IMR-90 (cell line): ENCODE results near the gene SLIT3. TPM values are rescaled to one million over a fixed set of nuclear protein-coding genes. Genes with fewer than 3 reads are reported as not detected.

ENCODE experiments used
- ATAC-seq: fragments of 200-7000 bp; cut with Tn5 transposase; 2 replicates; pipeline ENCODE4 v1.9.1; 2020; ENCODE audit warnings: low read depth, mild to moderate bottlenecking, moderate library complexity
- BruUV-seq: library from RNA; stranded (reverse); fragments of 400-500 nt; replicated peaks from 2 replicates; lab custom pipeline; 2021; lab: Mats Ljungman, UMichigan
- CTCF ChIA-PET: fragments of 300-600 bp; formaldehyde crosslinking; extraction: SDS; loops from one replicate; lab custom pipeline; 2021; ENCODE audit warnings: antibody characterized with exemption; lab: Yijun Ruan, JAX
- POLR2A ChIA-PET: fragments of 300-600 bp; sonication (Branson Sonifier 250); formaldehyde crosslinking; loops from one replicate; lab custom pipeline; 2022; ENCODE audit warnings: antibody characterized with exemption; ENCODE audit not compliant: unreplicated experiment; lab: Charles Lee
- DNase-seq: peaks from one replicate; pipeline ENCODE4 v3.0.0; 2013
- H2AFZ ChIP-seq: replicated peaks from 2 replicates; pipeline ENCODE3; 2013; ENCODE audit warnings: low read length, mild to moderate bottlenecking; ENCODE audit not compliant: poor library complexity
- H2AK5ac ChIP-seq: 2 replicates; pipeline ENCODE4 v1.6.1; 2013; ENCODE audit warnings: low read depth, low read length, inconsistent platforms
- H2AK9ac ChIP-seq: replicated peaks from 2 replicates; pipeline ENCODE3; 2013; ENCODE audit warnings: mild to moderate bottlenecking, low read depth, low read length, moderate library complexity; ENCODE audit not compliant: poor library complexity
- H2BK120ac ChIP-seq: 2 replicates; pipeline ENCODE4 v1.6.1; 2013; ENCODE audit warnings: low read depth, low read length, inconsistent platforms
- H2BK15ac ChIP-seq: 3 replicates; pipeline ENCODE4 v1.6.1; 2013; ENCODE audit warnings: low read depth, low read length, inconsistent platforms
- H2BK20ac ChIP-seq: 2 replicates; pipeline ENCODE4 v1.6.1; 2013; ENCODE audit warnings: low read depth, mild to moderate bottlenecking, inconsistent platforms, low read length, moderate library complexity
- H2BK5ac ChIP-seq: 2 replicates; pipeline ENCODE4 v1.6.1; 2013; ENCODE audit warnings: mild to moderate bottlenecking, low read depth, low read length, inconsistent platforms; ENCODE audit not compliant: poor library complexity, severe bottlenecking
- H3K14ac ChIP-seq: replicated peaks from 2 replicates; pipeline ENCODE4 v1.6.1; 2013; ENCODE audit warnings: low read depth, low read length, inconsistent platforms
- H3K18ac ChIP-seq: 2 replicates; pipeline ENCODE4 v1.6.1; 2013; ENCODE audit warnings: low read depth, low read length, control low read depth
- H3K23ac ChIP-seq: 2 replicates; pipeline ENCODE4 v1.6.1; 2013; ENCODE audit warnings: low read depth, low read length, inconsistent platforms
- H3K27ac ChIP-seq: 2 replicates; pipeline ENCODE4 v1.5.1; 2013; ENCODE audit warnings: mild to moderate bottlenecking, control low read depth, low read length; ENCODE audit not compliant: insufficient read depth
- H3K27me3 ChIP-seq: 2 replicates; pipeline ENCODE4 v1.6.1; 2013; ENCODE audit warnings: low read length; ENCODE audit not compliant: control insufficient read depth, insufficient read depth
- H3K36me3 ChIP-seq: 2 replicates; pipeline ENCODE4 v1.6.1; 2013; ENCODE audit warnings: low read length, mixed read lengths; ENCODE audit not compliant: control insufficient read depth, insufficient read depth
- H3K4ac ChIP-seq: 2 replicates; pipeline ENCODE4 v1.6.1; 2013; ENCODE audit warnings: low read depth, low read length, inconsistent platforms
- H3K4me1 ChIP-seq: 2 replicates; pipeline ENCODE4 v1.6.1; 2013; ENCODE audit warnings: low read length, mixed read lengths; ENCODE audit not compliant: control insufficient read depth, insufficient read depth
- H3K4me2 ChIP-seq: 2 replicates; pipeline ENCODE4 v1.6.1; 2013; ENCODE audit warnings: low read depth, mild to moderate bottlenecking, control low read depth, low read length, moderate library complexity
- H3K4me3 ChIP-seq: 2 replicates; pipeline ENCODE4 v1.5.1; 2013; ENCODE audit warnings: low read depth, mild to moderate bottlenecking, control low read depth, low read length, moderate library complexity; ENCODE audit not compliant: insufficient read depth
- H3K56ac ChIP-seq: 2 replicates; pipeline ENCODE4 v1.6.1; 2013; ENCODE audit warnings: low read length, inconsistent platforms; ENCODE audit not compliant: insufficient read depth; ENCODE audit errors: extremely low read depth
- H3K79me1 ChIP-seq, 2 experiments: 2 replicates each; pipeline ENCODE4 v1.6.1; 2013; ENCODE audit warnings: low read length in 2 of 2, inconsistent platforms in 1 of 2, low read depth in 1 of 2
- H3K9ac ChIP-seq: 2 replicates; pipeline ENCODE4 v1.6.1; 2013; ENCODE audit warnings: low read depth, low read length, control low read depth
- H3K9me1 ChIP-seq: 2 replicates; pipeline ENCODE4 v1.6.1; 2013; ENCODE audit warnings: low read length, inconsistent platforms; ENCODE audit not compliant: insufficient read depth
- H3K9me3 ChIP-seq: 2 replicates; pipeline ENCODE4 v1.6.1; 2013; ENCODE audit warnings: low read length; ENCODE audit not compliant: control insufficient read depth, insufficient read depth
- H4K20me1 ChIP-seq: 2 replicates; pipeline ENCODE4 v1.6.1; 2013; ENCODE audit warnings: low read length, inconsistent platforms; ENCODE audit not compliant: insufficient read depth
- H4K5ac ChIP-seq: 2 replicates; pipeline ENCODE4 v1.6.1; 2013; ENCODE audit warnings: mild to moderate bottlenecking, low read depth, low read length, control low read depth
- H4K8ac ChIP-seq, 2 experiments: 2 replicates each; pipeline ENCODE4 v1.6.1; 2013; ENCODE audit warnings: low read depth in 2 of 2, low read length in 2 of 2, control low read depth in 1 of 2, inconsistent platforms in 1 of 2
- H4K91ac ChIP-seq: 2 replicates; pipeline ENCODE4 v1.6.1; 2013; ENCODE audit warnings: low read depth, low read length, inconsistent platforms; ENCODE audit not compliant: insufficient read depth
- FOS ChIP-seq: fragments of 150-350 bp; IDR thresholded peaks from 2 replicates; pipeline ENCODE4 v1.6.1; 2016; ENCODE audit warnings: low read depth, low read length
- MAFK ChIP-seq: IDR thresholded peaks from 2 replicates; pipeline ENCODE4 v1.6.1; 2012; ENCODE audit warnings: low read depth, low read length, improper control_type of control experiment
- MAZ ChIP-seq: IDR thresholded peaks from 2 replicates; pipeline ENCODE4 v1.6.1; 2012; ENCODE audit warnings: low read depth, mild to moderate bottlenecking, low read length, improper control_type of control experiment, moderate library complexity, borderline replicate concordance
- MXI1 ChIP-seq: IDR thresholded peaks from 2 replicates; pipeline ENCODE4 v1.6.1; 2012; ENCODE audit warnings: low read depth, mild to moderate bottlenecking, low read length, moderate library complexity, borderline replicate concordance
- NFE2L2 ChIP-seq: fragments of 150-350 bp; IDR thresholded peaks from 2 replicates; pipeline ENCODE4 v1.6.1; 2016; ENCODE audit warnings: low read depth, mild to moderate bottlenecking, low read length
- POLR2A ChIP-seq: IDR thresholded peaks from 2 replicates; pipeline ENCODE4 v1.6.1; 2012; ENCODE audit warnings: mild to moderate bottlenecking, low read depth, low read length
- RFX5 ChIP-seq: IDR thresholded peaks from 2 replicates; pipeline ENCODE4 v1.8.0; 2012; ENCODE audit warnings: low read depth, mild to moderate bottlenecking, low read length, moderate library complexity
- USF2 ChIP-seq: fragments of 150-350 bp; IDR thresholded peaks from 2 replicates; pipeline ENCODE4 v1.6.1; 2017; ENCODE audit warnings: mild to moderate bottlenecking, antibody characterized with exemption, low read length, low read depth
- WGBS, 2 experiments: methylation state at CpG; one replicate each; pipeline versions ENCODE4 v1.1.5 to v1.1.7; 2013; ENCODE audit warnings: missing lambda C conversion rate in 2 of 2; ENCODE audit not compliant: insufficient read length in 1 of 2; ENCODE audit errors: extremely low coverage in 2 of 2; 5-methylcytosine and 5-hydroxymethylcytosine counted together
- dilution Hi-C: fragments of 300-500 bp; cut with HindIII; formaldehyde crosslinking; loops from one replicate; pipeline ENCODE4 v1.14.3; 2018; ENCODE audit warnings: low sequenced_read_pairs; ENCODE audit not compliant: unreplicated experiment
- in situ Hi-C: fragments of 300-500 bp; cut with MboI; formaldehyde crosslinking; loops from 3 replicates; pipeline ENCODE4 v1.14.3; 2019; ENCODE audit warnings: low sequenced_read_pairs, inconsistent platforms, mixed read lengths
- intact Hi-C: fragments of 100-400 bp; cut with micrococcal nuclease; formaldehyde crosslinking; loops from 2 replicates; pipeline ENCODE4 v1.10.0; 2022
- polyA plus RNA-seq, 3 experiments: library from polyadenylated mRNA; depleted of rRNA; stranded (reverse); fragments of >200 nt; gene quantifications; 2 replicates each; pipeline ENCODE4 v1.2.3, GENCODE V29; 2012; ENCODE audit warnings: low replicate concordance in 1 of 3
- total RNA-seq: library from RNA; depleted of rRNA; stranded (reverse); fragments of >200 nt; gene quantifications from 2 replicates; pipeline ENCODE4 v1.2.3, GENCODE V29; 2012
- TF ChIP-seq, protein P1 (sequence below): conservative IDR thresholded peaks from 2 replicates; pipeline ENCODE4 v1.5.1; 2012; ENCODE audit warnings: mild to moderate bottlenecking, low read depth, low read length, improper control_type of control experiment

Gene SLIT3
- total and polyA plus RNA-seq, 2 of the 4 experiments (the other 2 are of a cell fraction), result 0.18 to 0.50 TPM

DNA sequence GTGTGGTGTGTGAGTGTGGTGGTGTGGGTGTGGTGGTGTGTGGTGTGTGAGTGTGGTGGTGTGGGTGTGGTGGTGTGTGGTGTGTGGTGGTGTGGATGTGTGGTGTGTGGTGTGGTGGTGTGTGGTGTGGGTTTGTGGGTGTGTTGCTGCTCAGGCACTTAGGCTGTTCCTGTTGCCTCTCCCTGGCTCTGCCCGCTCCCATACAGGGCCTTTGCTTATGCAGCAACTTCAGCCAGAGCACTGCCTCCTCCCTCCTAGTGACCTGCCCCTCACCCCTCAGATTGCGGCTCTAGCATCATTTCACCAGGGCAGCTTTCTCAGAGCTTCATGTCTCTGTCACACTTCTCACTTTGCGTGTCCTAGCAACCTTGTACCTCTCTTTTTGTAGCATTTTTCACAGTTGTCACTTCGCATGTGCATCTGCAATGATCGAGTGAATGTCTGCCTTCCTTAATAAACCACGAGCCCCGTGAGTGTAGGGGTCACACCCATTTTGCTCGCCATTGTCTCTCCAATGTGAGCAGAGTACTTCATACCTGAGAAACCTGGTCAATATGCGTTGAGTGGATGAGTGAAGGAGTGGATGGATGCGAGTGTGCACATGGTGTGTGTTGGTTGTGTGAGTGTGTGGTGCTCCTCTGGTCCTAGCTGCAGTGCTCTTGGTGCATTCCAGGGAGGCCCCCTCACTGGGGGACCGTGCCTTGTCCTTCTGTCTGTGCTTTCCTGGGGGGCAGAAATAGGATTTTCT lies 553.9 kb downstream of the SLIT3 start:
- H2AK9ac ChIP-seq, result no peak overlapping the region
- no peaks in the 10 kb centered on the region for H3K79me1 ChIP-seq
- H3K9me1 ChIP-seq, result no peaks in the 10 kb centered on the region; the same call in 1 of the 2 replicates
- in situ Hi-C loops, result no loop called here
- H4K5ac ChIP-seq, result no peak overlapping the region
- no peak overlapping the region for H3K56ac ChIP-seq
- dilution Hi-C loops, result no loop called here
- no peak overlapping the region for H3K4me3 ChIP-seq
- no peaks in the 10 kb centered on the region for H3K27me3 ChIP-seq
- H3K27ac ChIP-seq, result no peak overlapping the region
- no peak overlapping the region for H3K9ac ChIP-seq
- H4K20me1 ChIP-seq, result no peaks in the 10 kb centered on the region
- DNase-seq (no peak), ATAC-seq (no peak)
- CTCF ChIA-PET, result no interaction called here
- H3K4me2 ChIP-seq, result no peak overlapping the region
- H2BK5ac ChIP-seq, result peak overlapping the region; percentile 39
- TF ChIP-seq RFX5 (no peak), POLR2A (no peak), FOS (no peak), MXI1 (no peak), MAFK (no peak), USF2 (no peak), NFE2L2 (no peak), MAZ (no peak)
- TF ChIP-seq, protein P1, sequence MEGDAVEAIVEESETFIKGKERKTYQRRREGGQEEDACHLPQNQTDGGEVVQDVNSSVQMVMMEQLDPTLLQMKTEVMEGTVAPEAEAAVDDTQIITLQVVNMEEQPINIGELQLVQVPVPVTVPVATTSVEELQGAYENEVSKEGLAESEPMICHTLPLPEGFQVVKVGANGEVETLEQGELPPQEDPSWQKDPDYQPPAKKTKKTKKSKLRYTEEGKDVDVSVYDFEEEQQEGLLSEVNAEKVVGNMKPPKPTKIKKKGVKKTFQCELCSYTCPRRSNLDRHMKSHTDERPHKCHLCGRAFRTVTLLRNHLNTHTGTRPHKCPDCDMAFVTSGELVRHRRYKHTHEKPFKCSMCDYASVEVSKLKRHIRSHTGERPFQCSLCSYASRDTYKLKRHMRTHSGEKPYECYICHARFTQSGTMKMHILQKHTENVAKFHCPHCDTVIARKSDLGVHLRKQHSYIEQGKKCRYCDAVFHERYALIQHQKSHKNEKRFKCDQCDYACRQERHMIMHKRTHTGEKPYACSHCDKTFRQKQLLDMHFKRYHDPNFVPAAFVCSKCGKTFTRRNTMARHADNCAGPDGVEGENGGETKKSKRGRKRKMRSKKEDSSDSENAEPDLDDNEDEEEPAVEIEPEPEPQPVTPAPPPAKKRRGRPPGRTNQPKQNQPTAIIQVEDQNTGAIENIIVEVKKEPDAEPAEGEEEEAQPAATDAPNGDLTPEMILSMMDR, result no peak
- no peak overlapping the region for H3K4ac ChIP-seq
- no peak overlapping the region for H4K91ac ChIP-seq
- H2AFZ ChIP-seq, result no peak overlapping the region
- POLR2A ChIA-PET, result no interaction called here
- no peak overlapping the region for H2BK15ac ChIP-seq
- H3K14ac ChIP-seq, result no peak overlapping the region
- BruUV-seq, result no TSS peak
- intact Hi-C loops, result no loop called here
- no peaks in the 10 kb centered on the region for H3K4me1 ChIP-seq
- H2BK120ac ChIP-seq, result no peak overlapping the region
- no peak overlapping the region for H4K8ac ChIP-seq
- no peak overlapping the region for H2AK5ac ChIP-seq
- H3K9me3 ChIP-seq, result no peaks in the 10 kb centered on the region
- H3K18ac ChIP-seq, result no peak overlapping the region
- H3K23ac ChIP-seq, result no peak overlapping the region
- no peaks in the 10 kb centered on the region for H3K36me3 ChIP-seq
- no peak overlapping the region for H2BK20ac ChIP-seq
- WGBS, 2 experiments, result 100% methylated on average over 2 of the region's 11 CpGs; no CpG with 5 or more reads in 1 of the 2 experiments
